GM18505 (cell line): ENCODE measurements around the gene TNFRSF11A.
A peak's percentile ranks its signal among the peaks of the same experiment; 100 is the strongest.

Experiments used
- ATAC-seq: cut with Tn5 transposase; IDR thresholded peaks from one replicate; pipeline ENCODE4 v1.9.1; 2021; ENCODE audit not compliant: unreplicated experiment
- POLR2A ChIP-seq: IDR thresholded peaks from 4 replicates; pipeline ENCODE4 v1.6.1; 2011; ENCODE audit warnings: borderline replicate concordance; ENCODE audit not compliant: insufficient read depth, insufficient read length; ENCODE audit errors: extremely low read depth

The TNFRSF11A gene

GRCh38 chr18:62312851-62313250 lies 12.3 kb upstream of the TNFRSF11A start:
- no peak for ATAC-seq
- no peak for TF ChIP-seq POLR2A

- TF ChIP-seq POLR2A: no peak
- ATAC-seq: no peak
These were observed 6.6 kb upstream of the TNFRSF11A start for GRCh38 chr18:62318228-62319180.

DNA sequence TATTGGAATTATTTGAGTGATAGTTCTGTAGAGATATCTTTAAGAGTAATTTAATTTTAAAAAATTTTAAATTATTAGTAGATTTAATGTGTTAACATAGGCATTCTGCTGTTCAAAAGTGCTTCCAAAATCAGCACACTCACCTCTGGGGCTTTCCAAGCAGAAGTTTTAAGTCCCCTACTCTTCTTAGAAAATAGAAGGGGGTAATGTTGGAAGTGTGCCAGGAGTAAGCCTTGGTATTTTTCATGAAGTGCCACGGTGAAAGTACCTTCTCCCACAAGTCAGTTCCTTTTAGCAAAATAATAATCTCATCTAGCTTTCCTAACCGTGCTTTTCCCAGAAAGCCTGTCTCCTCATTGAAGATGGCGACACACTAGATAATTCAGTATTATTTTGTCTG lies 3.9 kb upstream of the TNFRSF11A start:
- no peak for ATAC-seq
- no peak for TF ChIP-seq POLR2A

GRCh38 chr18:62323483-62324180 lies 1.5 kb upstream of the TNFRSF11A start:
- TF ChIP-seq POLR2A: no peak
- ATAC-seq: no peak

DNA sequence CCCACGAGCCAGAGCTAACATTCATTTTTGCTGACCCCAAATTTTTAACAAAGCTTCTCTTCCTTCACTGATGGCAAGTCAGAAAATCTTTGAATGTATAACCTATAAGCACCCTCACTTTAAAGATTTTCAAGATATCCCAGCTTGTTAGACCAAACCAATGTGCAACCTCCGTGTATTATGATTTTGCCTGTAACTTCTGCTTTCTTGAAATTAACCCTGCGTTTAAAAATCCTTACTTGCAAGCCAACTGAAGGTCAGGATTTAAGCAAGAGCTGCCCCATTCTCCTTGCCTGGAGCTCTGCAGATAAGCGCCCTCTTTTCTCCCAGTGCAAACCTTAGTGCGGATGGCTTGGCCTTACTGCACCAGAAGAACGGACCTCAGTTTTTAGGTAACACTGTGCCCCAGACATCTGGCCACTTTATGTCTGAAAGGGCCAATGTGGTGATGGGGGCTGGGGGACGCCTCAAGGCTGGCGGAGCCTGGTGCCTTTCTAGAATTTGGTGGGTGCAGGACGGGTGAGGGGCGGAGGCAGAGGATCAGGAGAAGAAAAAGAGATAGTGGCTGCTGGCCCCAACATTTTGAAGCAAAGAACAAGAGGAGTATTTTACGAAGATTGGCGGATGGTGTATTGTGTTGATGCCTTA lies 805 bp upstream of the TNFRSF11A start:
- TF ChIP-seq POLR2A: no peak
- ATAC-seq: no peak

DNA sequence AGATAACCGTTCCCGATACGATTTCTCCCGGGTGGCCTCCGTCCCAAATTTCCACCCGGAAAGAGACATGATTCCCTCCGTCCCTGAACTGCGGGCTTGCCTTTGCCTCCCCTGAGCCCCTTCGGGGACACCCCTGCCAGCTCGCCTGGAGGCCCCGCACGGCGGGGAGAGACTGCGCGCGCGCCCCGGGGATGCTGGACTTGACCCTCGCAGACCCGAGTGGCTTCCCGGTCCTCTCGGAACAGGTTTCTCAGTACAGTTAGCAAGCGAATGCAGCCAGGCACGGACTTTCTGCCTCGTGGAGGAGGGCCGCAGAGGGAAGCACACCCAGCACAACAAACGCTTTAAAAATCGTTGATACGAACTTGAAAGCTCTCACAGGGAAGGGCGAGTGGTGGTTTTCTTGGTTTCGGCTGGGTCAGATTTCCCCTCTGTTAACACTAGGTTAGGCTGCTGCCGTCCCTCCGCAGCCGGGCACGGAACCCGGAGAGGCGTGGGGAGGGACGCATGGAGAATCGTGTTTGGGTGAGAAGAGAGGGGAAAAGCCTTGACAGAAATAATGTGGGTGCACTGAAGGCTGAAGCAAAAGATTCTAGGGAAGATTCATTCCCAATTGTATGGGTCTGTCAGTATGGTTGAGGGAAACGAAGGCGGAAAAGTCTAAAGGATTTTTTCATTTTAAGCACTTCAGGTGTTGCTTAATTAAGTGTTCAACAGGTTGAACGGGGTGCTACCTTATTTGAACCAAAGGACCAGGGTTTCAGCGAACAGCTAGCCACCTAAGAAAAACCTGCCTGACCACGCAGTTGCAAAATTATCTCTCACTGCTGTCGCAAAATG lies 916 bp downstream of the TNFRSF11A start:
- ATAC-seq: peak; percentile 18
- TF ChIP-seq POLR2A: no peak

- no peak for ATAC-seq
- TF ChIP-seq POLR2A: no peak
These were observed 1.7 kb downstream of the TNFRSF11A start for GRCh38 chr18:62326646-62327348.

DNA sequence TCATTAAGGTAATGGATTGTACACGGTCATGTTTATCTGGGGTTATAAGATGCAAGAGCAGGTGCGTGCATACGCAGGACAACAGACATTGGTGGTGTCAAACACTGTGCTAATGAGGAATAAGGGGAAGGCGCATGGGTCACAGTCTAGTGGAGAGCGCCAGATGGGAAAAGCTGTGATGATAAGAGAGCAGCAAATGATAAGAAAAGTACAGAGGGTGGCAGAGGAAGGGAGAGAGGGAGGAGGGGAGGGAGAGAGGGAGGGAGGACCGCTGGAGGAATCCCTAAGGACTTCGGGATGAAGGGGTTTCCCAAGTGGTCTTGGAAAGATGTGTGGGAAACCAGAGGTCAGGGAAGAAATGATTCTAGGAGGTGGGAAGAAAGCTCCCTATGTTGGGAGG lies 2.9 kb downstream of the TNFRSF11A start:
- no peak for ATAC-seq

GRCh38 chr18:62328586-62329525 lies 3.7 kb downstream of the TNFRSF11A start:
- no peak for ATAC-seq
- TF ChIP-seq POLR2A: no peak

More for the DNA sequence above, 2.9 kb downstream of the TNFRSF11A start:
- TF ChIP-seq POLR2A: no peak

- ATAC-seq: no peak
- no peak for TF ChIP-seq POLR2A
These were observed 4.8 kb downstream of the TNFRSF11A start for GRCh38 chr18:62329691-62330454.
